Stimulated activated memory B cell treated with anti-CD40 and anti-IgM and Interleukin-4, amounts not matched to agents 10 μg/mL and 1 μg/mL and 100 μg/mL, for 72 hours (primary cell): ENCODE data around the gene DCAF8.

Experiments
- ATAC-seq: fragments of 150-1000 bp; cut with Tn5 transposase; 2 replicates; pipeline ENCODE4 v1.10.0; 2021
- H3K27ac Mint-ChIP-seq: one replicate; pipeline ENCODE4 v1.8.0; 2022; ENCODE audit warnings: mild to moderate bottlenecking, mixed read lengths
- H3K27me3 Mint-ChIP-seq: one replicate; pipeline ENCODE4 v1.8.0; 2022; ENCODE audit warnings: mixed read lengths
- H3K36me3 Mint-ChIP-seq: one replicate; pipeline ENCODE4 v1.8.0; 2022; ENCODE audit warnings: mixed read lengths
- H3K4me1 Mint-ChIP-seq: one replicate; pipeline ENCODE4 v1.8.0; 2022; ENCODE audit warnings: mixed read lengths
- H3K4me3 Mint-ChIP-seq: one replicate; pipeline ENCODE4 v1.8.0; 2022; ENCODE audit warnings: mild to moderate bottlenecking, moderate library complexity, mixed read lengths
- H3K9me3 Mint-ChIP-seq: one replicate; pipeline ENCODE4 v1.8.0; 2022; ENCODE audit warnings: mixed read lengths

DCAF8 gene

DNA sequence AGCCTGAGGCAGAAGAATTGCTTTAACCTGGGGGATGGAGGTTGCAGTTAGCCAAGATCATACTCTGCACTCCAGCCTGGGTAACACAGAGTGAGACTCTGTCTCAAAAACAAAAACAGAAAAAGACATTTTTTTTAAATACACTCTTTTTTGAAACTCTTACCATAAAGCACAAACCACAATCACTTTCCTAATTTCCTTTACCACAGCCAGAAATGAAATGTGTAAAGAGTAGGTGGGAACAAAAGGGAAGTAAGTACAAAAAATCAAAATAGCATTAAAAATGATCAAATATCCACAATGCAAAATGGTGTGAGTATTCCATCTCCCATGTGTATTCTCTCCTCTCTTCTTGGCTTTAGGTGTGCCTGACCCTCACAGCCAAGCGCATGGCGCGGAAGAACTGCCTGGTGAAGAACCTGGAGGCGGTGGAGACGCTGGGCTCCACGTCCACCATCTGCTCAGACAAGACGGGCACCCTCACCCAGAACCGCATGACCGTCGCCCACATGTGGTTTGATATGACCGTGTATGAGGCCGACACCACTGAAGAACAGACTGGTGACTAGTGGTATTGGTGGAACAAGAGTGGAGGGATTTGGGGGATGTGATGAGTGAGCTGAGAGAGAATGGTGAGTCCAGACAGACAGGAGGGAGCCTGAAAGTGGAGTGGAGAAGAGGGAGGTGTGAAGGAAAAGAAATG lies 96.0 kb downstream of the DCAF8 start:
- Mint-ChIP-seq H3K4me3 (no peak overlapping the region), H3K9me3 (no peaks in the 10 kb centered on the region), H3K4me1 (peaks cover 46% of the 10 kb centered on the region), H3K27me3 (no peaks in the 10 kb centered on the region), H3K36me3 (no peaks in the 10 kb centered on the region), H3K27ac (no peak overlapping the region)
- ATAC-seq = peak; percentile 38
